ENCODE data around the gene NDUFAF2. TPM values are rescaled to one million over a fixed set of nuclear protein-coding genes. Genes with fewer than 3 reads are reported as not detected.
"Not testable (repeated sequence)": the region's sequence is repeated elsewhere in the genome, so short reads cannot be mapped to it uniquely, and the experiment has no call there.

The NDUFAF2 gene
- total RNA-seq, 4 donors from 2014 or later, result 44.0 to 56.3 (median 45.9) TPM

- 13 to 41% methylated on average over 1 of the region's 1 CpG for WGBS, 2 donors (ENCODE audit: low coverage in 1 of 2)
- H3K27ac ChIP-seq, result no peak overlapping the region
- TF ChIP-seq POLR2A (IDR thresholded peaks at IDR 0.05) (no peak), EP300 (IDR thresholded peaks at IDR 0.05) (no peak), POLR2AphosphoS5 (IDR thresholded peaks at IDR 0.05) (no peak)
- TF ChIP-seq, protein P1, sequence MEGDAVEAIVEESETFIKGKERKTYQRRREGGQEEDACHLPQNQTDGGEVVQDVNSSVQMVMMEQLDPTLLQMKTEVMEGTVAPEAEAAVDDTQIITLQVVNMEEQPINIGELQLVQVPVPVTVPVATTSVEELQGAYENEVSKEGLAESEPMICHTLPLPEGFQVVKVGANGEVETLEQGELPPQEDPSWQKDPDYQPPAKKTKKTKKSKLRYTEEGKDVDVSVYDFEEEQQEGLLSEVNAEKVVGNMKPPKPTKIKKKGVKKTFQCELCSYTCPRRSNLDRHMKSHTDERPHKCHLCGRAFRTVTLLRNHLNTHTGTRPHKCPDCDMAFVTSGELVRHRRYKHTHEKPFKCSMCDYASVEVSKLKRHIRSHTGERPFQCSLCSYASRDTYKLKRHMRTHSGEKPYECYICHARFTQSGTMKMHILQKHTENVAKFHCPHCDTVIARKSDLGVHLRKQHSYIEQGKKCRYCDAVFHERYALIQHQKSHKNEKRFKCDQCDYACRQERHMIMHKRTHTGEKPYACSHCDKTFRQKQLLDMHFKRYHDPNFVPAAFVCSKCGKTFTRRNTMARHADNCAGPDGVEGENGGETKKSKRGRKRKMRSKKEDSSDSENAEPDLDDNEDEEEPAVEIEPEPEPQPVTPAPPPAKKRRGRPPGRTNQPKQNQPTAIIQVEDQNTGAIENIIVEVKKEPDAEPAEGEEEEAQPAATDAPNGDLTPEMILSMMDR (IDR thresholded peaks at IDR 0.05), result no peak
- no peaks in the 10 kb centered on the region for H3K9me3 ChIP-seq
- peaks cover 0 to 44% (median 3%) of the 10 kb centered on the region in 3 donors for H3K4me1 ChIP-seq
- H3K4me3 ChIP-seq, result no peak overlapping the region
- no peaks in the 10 kb centered on the region for H3K27me3 ChIP-seq
- no peak for ATAC-seq
- H3K36me3 ChIP-seq, result no peaks in the 10 kb centered on the region
Measured at GRCh38 chr5:61023131-61023530, 78.1 kb downstream of the NDUFAF2 start.

- Histone ChIP-seq H3K27ac (no peak overlapping the region), H3K9me3 (no peaks in the 10 kb centered on the region), H3K4me3 (no peak overlapping the region), H3K4me1 (peaks cover 0 to 56% (median 3%) of the 10 kb centered on the region in 3 donors), H3K36me3 (no peaks in the 10 kb centered on the region), H3K27me3 (no peaks in the 10 kb centered on the region)
- WGBS, 2 donors (ENCODE audit: low coverage in 1 of 2), result 46 to 57% methylated on average over 2 of the region's 2 CpGs
- TF ChIP-seq POLR2A (IDR thresholded peaks at IDR 0.05) (no peak), EP300 (IDR thresholded peaks at IDR 0.05) (no peak), POLR2AphosphoS5 (IDR thresholded peaks at IDR 0.05) (no peak)
- ATAC-seq, result no peak
Measured at GRCh38 chr5:61026004-61026403, 81.0 kb downstream of the NDUFAF2 start.

GRCh38 chr5:61028382-61028781 lies 83.4 kb downstream of the NDUFAF2 start:
- Histone ChIP-seq H3K27ac (no peak overlapping the region), H3K9me3 (no peaks in the 10 kb centered on the region), H3K4me1 (peaks cover 0 to 57% (median 3%) of the 10 kb centered on the region in 3 donors), H3K36me3 (no peaks in the 10 kb centered on the region), H3K27me3 (no peaks in the 10 kb centered on the region), H3K4me3 (no peak overlapping the region)
- ATAC-seq, result no peak
- 81 to 85% methylated on average over 1 of the region's 1 CpG for WGBS, 2 donors (ENCODE audit: low coverage in 1 of 2)
- TF ChIP-seq, protein P1 (IDR thresholded peaks at IDR 0.05), result no peak
- TF ChIP-seq EP300 (IDR thresholded peaks at IDR 0.05) (no peak), POLR2AphosphoS5 (IDR thresholded peaks at IDR 0.05) (no peak), POLR2A (IDR thresholded peaks at IDR 0.05) (no peak)

- Histone ChIP-seq H3K27ac (peak overlapping the region; percentile 8 to 64 (median 25)), H3K9me3 (no peaks in the 10 kb centered on the region), H3K4me1 (peaks cover 0 to 57% (median 3%) of the 10 kb centered on the region in 3 donors), H3K27me3 (no peaks in the 10 kb centered on the region), H3K4me3 (no peak overlapping the region), H3K36me3 (no peaks in the 10 kb centered on the region)
- ATAC-seq, result no peak
- 35 to 36% methylated on average over 6 of the region's 6 CpGs for WGBS, 2 donors (ENCODE audit: low coverage in 1 of 2)
- TF ChIP-seq POLR2AphosphoS5 (IDR thresholded peaks at IDR 0.05), result no peak
- TF ChIP-seq, protein P1 (IDR thresholded peaks at IDR 0.05), result no peak
- TF ChIP-seq POLR2A (IDR thresholded peaks at IDR 0.05), result no peak
- no peak for TF ChIP-seq EP300 (IDR thresholded peaks at IDR 0.05)
Measured at GRCh38 chr5:61029456-61030162, 84.6 kb downstream of the NDUFAF2 start.

- H3K4me3 ChIP-seq, result no peak overlapping the region
- peaks cover 0 to 57% (median 0%) of the 10 kb centered on the region in 3 donors for H3K4me1 ChIP-seq
- TF ChIP-seq POLR2A (IDR thresholded peaks at IDR 0.05) (no peak), POLR2AphosphoS5 (IDR thresholded peaks at IDR 0.05) (no peak), EP300 (IDR thresholded peaks at IDR 0.05) (no peak)
- TF ChIP-seq, protein P1 (IDR thresholded peaks at IDR 0.05), result no peak
- no peak for ATAC-seq
- no peaks in the 10 kb centered on the region for H3K9me3 ChIP-seq
- no peaks in the 10 kb centered on the region for H3K36me3 ChIP-seq
- no peaks in the 10 kb centered on the region for H3K27me3 ChIP-seq
- peak overlapping the region; percentile 8 to 64 (median 25) for H3K27ac ChIP-seq
Measured at GRCh38 chr5:61030163-61030482, 85.1 kb downstream of the NDUFAF2 start.

GRCh38 chr5:61031301-61031700 lies 86.3 kb downstream of the NDUFAF2 start:
- not testable (repeated sequence) for ATAC-seq, H3K36me3 ChIP-seq, H3K27ac ChIP-seq, H3K4me3 ChIP-seq, H3K9me3 ChIP-seq, H3K27me3 ChIP-seq
- H3K4me1 ChIP-seq, result peaks cover 0 to 51% (median 0%) of the 10 kb centered on the region in 3 donors
- 90 to 100% methylated on average over 1 of the region's 1 CpG for WGBS, 2 donors (ENCODE audit: low coverage in 1 of 2)

Data from gastroesophageal sphincter (tissue), 4 donors.